ENCODE measurements around the gene EDNRA. TPM values are rescaled to one million over a fixed set of nuclear protein-coding genes. Genes with fewer than 3 reads are reported as not detected.

EDNRA gene
- total and polyA plus RNA-seq, 4 donors, result 3.7 to 99.7 (median 11.1) TPM

GRCh38 chr4:147492306-147492705 lies 11.4 kb downstream of the EDNRA start:
- 32 to 47% methylated on average over 2 of the region's 2 CpGs for WGBS, 2 donors
- no peaks in the 10 kb centered on the region for H3K27me3 ChIP-seq (ENCODE audit: control insufficient read depth in 3 of 3, insufficient read depth in 3 of 3, low read length in 2 of 3)
- no peak overlapping the region for H3K4me3 ChIP-seq

GRCh38 chr4:147492761-147493160 lies 11.9 kb downstream of the EDNRA start:
- Histone ChIP-seq H3K9me3 (ENCODE audit: control insufficient read depth in 4 of 4, insufficient read depth in 3 of 4, low read length in 3 of 4) (peaks cover 0 to 1% (median 0%) of the 10 kb centered on the region in 4 donors), H3K36me3 (ENCODE audit: control insufficient read depth in 4 of 4, insufficient read depth in 4 of 4, low read length in 4 of 4) (peaks cover 0 to 8% (median 2%) of the 10 kb centered on the region in 4 donors), H3K9ac (ENCODE audit: insufficient read depth in 1 of 2, low read length in 2 of 2) (peak overlapping the region in 1 of 2 donors; percentile 79), H3K27ac (ENCODE audit: low read depth in 1 of 2, low read length in 1 of 2) (no peak overlapping the region), H3K4me1 (ENCODE audit: control insufficient read depth in 5 of 5, insufficient read depth in 5 of 5, low read length in 5 of 5) (peaks cover 0 to 67% (median 17%) of the 10 kb centered on the region in 5 donors), H3K4me3 (no peak overlapping the region), H3K27me3 (ENCODE audit: control insufficient read depth in 3 of 3, insufficient read depth in 3 of 3, low read length in 2 of 3) (no peaks in the 10 kb centered on the region)
- TF ChIP-seq CTCF (IDR thresholded peaks at IDR 0.05; ENCODE audit: control extremely low read depth, extremely low read depth), result no peak
- ATAC-seq (ENCODE audit: insufficient read depth, low FRiP score) (no peak), DNase-seq (peak; percentile 83 to 94 (median 91))
- 42 to 57% methylated on average over 6 of the region's 6 CpGs for WGBS, 2 donors

More at GRCh38 chr4:147492306-147492705, 11.4 kb downstream of the EDNRA start:
- H3K4me1 ChIP-seq (ENCODE audit: control insufficient read depth in 5 of 5, insufficient read depth in 5 of 5, low read length in 5 of 5), result peaks cover 0 to 69% (median 17%) of the 10 kb centered on the region in 5 donors
- H3K36me3 ChIP-seq (ENCODE audit: control insufficient read depth in 4 of 4, insufficient read depth in 4 of 4, low read length in 4 of 4), result peaks cover 0 to 8% (median 2%) of the 10 kb centered on the region in 4 donors
- peak overlapping the region in 1 of 2 donors; percentile 30 for H3K9ac ChIP-seq (ENCODE audit: insufficient read depth in 1 of 2, low read length in 2 of 2)
- ATAC-seq (ENCODE audit: insufficient read depth, low FRiP score), result no peak
- H3K27ac ChIP-seq (ENCODE audit: low read depth in 1 of 2, low read length in 1 of 2), result no peak overlapping the region
- H3K9me3 ChIP-seq (ENCODE audit: control insufficient read depth in 4 of 4, insufficient read depth in 3 of 4, low read length in 3 of 4), result peaks cover 0 to 1% (median 0%) of the 10 kb centered on the region in 4 donors
- no peak for DNase-seq
- TF ChIP-seq CTCF (IDR thresholded peaks at IDR 0.05; ENCODE audit: control extremely low read depth, extremely low read depth), result no peak

- peaks cover 0 to 1% (median 0%) of the 10 kb centered on the region in 4 donors for H3K9me3 ChIP-seq (ENCODE audit: control insufficient read depth in 4 of 4, insufficient read depth in 3 of 4, low read length in 3 of 4)
- no peak for TF ChIP-seq CTCF (IDR thresholded peaks at IDR 0.05; ENCODE audit: control extremely low read depth, extremely low read depth)
- WGBS, 2 donors, result 77 to 86% methylated on average over 1 of the region's 1 CpG
- peak overlapping the region in 1 of 2 donors; percentile 79 for H3K9ac ChIP-seq (ENCODE audit: insufficient read depth in 1 of 2, low read length in 2 of 2)
- no peak overlapping the region for H3K27ac ChIP-seq (ENCODE audit: low read depth in 1 of 2, low read length in 1 of 2)
- peak in 2 of 3 donors; percentile 52 to 54 for DNase-seq
- H3K4me3 ChIP-seq, result no peak overlapping the region
- peaks cover 0 to 8% (median 2%) of the 10 kb centered on the region in 4 donors for H3K36me3 ChIP-seq (ENCODE audit: control insufficient read depth in 4 of 4, insufficient read depth in 4 of 4, low read length in 4 of 4)
- ATAC-seq (ENCODE audit: insufficient read depth, low FRiP score), result no peak
- no peaks in the 10 kb centered on the region for H3K27me3 ChIP-seq (ENCODE audit: control insufficient read depth in 3 of 3, insufficient read depth in 3 of 3, low read length in 2 of 3)
- peaks cover 0 to 64% (median 15%) of the 10 kb centered on the region in 5 donors for H3K4me1 ChIP-seq (ENCODE audit: control insufficient read depth in 5 of 5, insufficient read depth in 5 of 5, low read length in 5 of 5)
These were observed 12.4 kb downstream of the EDNRA start for GRCh38 chr4:147493307-147493706.

GRCh38 chr4:147494301-147494700 lies 13.4 kb downstream of the EDNRA start:
- WGBS, 2 donors, result 54 to 60% methylated on average over 2 of the region's 2 CpGs
- ATAC-seq (ENCODE audit: insufficient read depth, low FRiP score), result no peak
- Histone ChIP-seq H3K9ac (ENCODE audit: insufficient read depth in 1 of 2, low read length in 2 of 2) (no peak overlapping the region), H3K27ac (ENCODE audit: low read depth in 1 of 2, low read length in 1 of 2) (peak overlapping the region in 1 of 2 donors; percentile 64), H3K4me3 (no peak overlapping the region), H3K4me1 (ENCODE audit: control insufficient read depth in 5 of 5, insufficient read depth in 5 of 5, low read length in 5 of 5) (peaks cover 0 to 57% (median 12%) of the 10 kb centered on the region in 5 donors), H3K9me3 (ENCODE audit: control insufficient read depth in 4 of 4, insufficient read depth in 3 of 4, low read length in 3 of 4) (peaks cover 0 to 1% (median 0%) of the 10 kb centered on the region in 4 donors), H3K27me3 (ENCODE audit: control insufficient read depth in 3 of 3, insufficient read depth in 3 of 3, low read length in 2 of 3) (no peaks in the 10 kb centered on the region), H3K36me3 (ENCODE audit: control insufficient read depth in 4 of 4, insufficient read depth in 4 of 4, low read length in 4 of 4) (peaks cover 0 to 5% (median under 1%) of the 10 kb centered on the region in 4 donors)
- DNase-seq, result no peak
- no peak for TF ChIP-seq CTCF (IDR thresholded peaks at IDR 0.05; ENCODE audit: control extremely low read depth, extremely low read depth)

Data from lung (tissue), 12 donors.